ENCODE results near the gene DYNC1I1. TPM values are rescaled to one million over a fixed set of nuclear protein-coding genes. Genes with fewer than 3 reads are reported as not detected.

DYNC1I1 gene
- total and polyA plus RNA-seq, 2 of the 4 experiments (the other 2 are of a cell fraction) = under 0.01 to 0.15 TPM

DNA sequence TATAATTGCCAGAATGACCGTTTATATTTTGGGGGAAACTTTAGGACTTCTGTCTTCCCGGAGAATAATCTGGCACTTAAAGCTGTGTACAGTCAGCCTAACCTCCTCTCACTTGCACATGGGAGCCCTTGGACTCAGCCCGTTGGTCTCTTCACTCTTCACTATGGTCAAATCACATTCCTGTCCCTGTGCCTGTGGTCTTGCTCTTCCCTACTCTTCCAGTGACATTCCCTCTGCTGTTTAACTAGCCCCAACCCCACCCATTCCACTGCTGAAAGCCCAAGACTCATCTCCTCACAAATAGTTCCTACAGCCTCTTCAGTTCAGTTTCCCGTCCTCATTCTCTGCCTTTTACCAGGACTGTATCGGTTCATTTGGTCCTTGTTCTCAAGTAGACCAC, 135.0 kb downstream of the DYNC1I1 start:
- H3K18ac ChIP-seq (ENCODE audit: low read depth, low read length) = no peak overlapping the region
- no peak overlapping the region for H3K56ac ChIP-seq (ENCODE audit: extremely low read depth, insufficient read depth, low read length)
- no peak overlapping the region for H4K91ac ChIP-seq (ENCODE audit: insufficient read depth, low read depth, low read length)
- DNase-seq = no peak
- WGBS, 2 experiments (ENCODE audit: extremely low coverage in 2 of 2, insufficient read length in 1 of 2) = 57% methylated on average over 1 of the region's 5 CpGs; no CpG with 5 or more reads in 1 of the 2 experiments
- H3K4ac ChIP-seq (ENCODE audit: low read depth, low read length) = no peak overlapping the region
- TF ChIP-seq MAZ (IDR thresholded peaks at IDR 0.05; ENCODE audit: borderline replicate concordance, low read depth, low read length) = no peak
- TF ChIP-seq NFE2L2 (IDR thresholded peaks at IDR 0.05; ENCODE audit: low read depth, low read length) = no peak
- TF ChIP-seq CTCF (conservative IDR thresholded peaks at IDR 0.05; ENCODE audit: low read depth, low read length) = no peak
- TF ChIP-seq SMC3 (IDR thresholded peaks at IDR 0.05; ENCODE audit: low read depth, low read length) = no peak
- TF ChIP-seq, protein P1, sequence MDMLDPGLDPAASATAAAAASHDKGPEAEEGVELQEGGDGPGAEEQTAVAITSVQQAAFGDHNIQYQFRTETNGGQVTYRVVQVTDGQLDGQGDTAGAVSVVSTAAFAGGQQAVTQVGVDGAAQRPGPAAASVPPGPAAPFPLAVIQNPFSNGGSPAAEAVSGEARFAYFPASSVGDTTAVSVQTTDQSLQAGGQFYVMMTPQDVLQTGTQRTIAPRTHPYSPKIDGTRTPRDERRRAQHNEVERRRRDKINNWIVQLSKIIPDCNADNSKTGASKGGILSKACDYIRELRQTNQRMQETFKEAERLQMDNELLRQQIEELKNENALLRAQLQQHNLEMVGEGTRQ (IDR thresholded peaks at IDR 0.05; ENCODE audit: low read depth, low read length) = no peak
- no peak for TF ChIP-seq MAFK (IDR thresholded peaks at IDR 0.05; ENCODE audit: low read depth, low read length)
- no peak for TF ChIP-seq FOS (IDR thresholded peaks at IDR 0.05; ENCODE audit: low read depth, low read length)
- no peak for TF ChIP-seq RAD21 (IDR thresholded peaks at IDR 0.05; ENCODE audit: low read length)
- no peak for TF ChIP-seq POLR2A (IDR thresholded peaks at IDR 0.05; ENCODE audit: low read depth, low read length)
- no peak for TF ChIP-seq RFX5 (IDR thresholded peaks at IDR 0.05; ENCODE audit: low read depth, low read length)
- no peak for TF ChIP-seq RCOR1 (IDR thresholded peaks at IDR 0.05; ENCODE audit: insufficient replicate concordance, low read length)
- no peak for TF ChIP-seq CHD1 (IDR thresholded peaks at IDR 0.05; ENCODE audit: low read depth, low read length)
- TF ChIP-seq CEBPB (IDR thresholded peaks at IDR 0.05; ENCODE audit: low read depth, low read length) = no peak
- no peak for TF ChIP-seq BHLHE40 (IDR thresholded peaks at IDR 0.05; ENCODE audit: low read depth, low read length)
- TF ChIP-seq MXI1 (IDR thresholded peaks at IDR 0.05; ENCODE audit: borderline replicate concordance, low read depth, low read length) = no peak
- TF ChIP-seq, protein P2, sequence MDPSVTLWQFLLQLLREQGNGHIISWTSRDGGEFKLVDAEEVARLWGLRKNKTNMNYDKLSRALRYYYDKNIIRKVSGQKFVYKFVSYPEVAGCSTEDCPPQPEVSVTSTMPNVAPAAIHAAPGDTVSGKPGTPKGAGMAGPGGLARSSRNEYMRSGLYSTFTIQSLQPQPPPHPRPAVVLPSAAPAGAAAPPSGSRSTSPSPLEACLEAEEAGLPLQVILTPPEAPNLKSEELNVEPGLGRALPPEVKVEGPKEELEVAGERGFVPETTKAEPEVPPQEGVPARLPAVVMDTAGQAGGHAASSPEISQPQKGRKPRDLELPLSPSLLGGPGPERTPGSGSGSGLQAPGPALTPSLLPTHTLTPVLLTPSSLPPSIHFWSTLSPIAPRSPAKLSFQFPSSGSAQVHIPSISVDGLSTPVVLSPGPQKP (IDR thresholded peaks at IDR 0.05; ENCODE audit: borderline replicate concordance, low read depth, low read length) = no peak
- H3K27ac ChIP-seq (ENCODE audit: insufficient read depth, low read length) = no peak overlapping the region
- H3K23ac ChIP-seq (ENCODE audit: low read depth, low read length) = no peak overlapping the region
- no peak overlapping the region for H2BK15ac ChIP-seq (ENCODE audit: low read depth, low read length)
- no peaks in the 10 kb centered on the region for H3K4me1 ChIP-seq (ENCODE audit: control insufficient read depth, insufficient read depth, low read length)
- ChIA-PET CTCF (interaction anchor here (1.8 kb wide), 1 partner anchor 9 kb away, joined by 9 read pairs; no protein-coding TSS in a partner anchor), POLR2A (ENCODE audit: unreplicated experiment) (no interaction called here)
- intact Hi-C loops (cut with micrococcal nuclease) (no loop called here), dilution Hi-C loops (cut with HindIII; ENCODE audit: low sequenced_read_pairs, unreplicated experiment) (no loop called here), in situ Hi-C loops (cut with MboI; ENCODE audit: low sequenced_read_pairs) (loop anchor here (25.0 kb wide), 1 partner anchor 1930 kb away; no protein-coding TSS in a partner anchor)
- H3K27me3 ChIP-seq (ENCODE audit: control insufficient read depth, insufficient read depth, low read length) = no peaks in the 10 kb centered on the region
- no peaks in the 10 kb centered on the region for H3K9me1 ChIP-seq (ENCODE audit: insufficient read depth, low read length)
- no peak overlapping the region for H3K9ac ChIP-seq (ENCODE audit: low read depth, low read length)
- H4K5ac ChIP-seq (ENCODE audit: low read depth, low read length) = no peak overlapping the region
- no peak overlapping the region for H2BK20ac ChIP-seq (ENCODE audit: low read depth, low read length)
- no peak overlapping the region for H2BK5ac ChIP-seq (ENCODE audit: low read depth, low read length, poor library complexity, severe bottlenecking)
- no peaks in the 10 kb centered on the region for H3K36me3 ChIP-seq (ENCODE audit: control insufficient read depth, insufficient read depth, low read length)
- H2AK5ac ChIP-seq (ENCODE audit: low read depth, low read length) = no peak overlapping the region
- no peak overlapping the region for H3K4me3 ChIP-seq (ENCODE audit: insufficient read depth, low read depth, low read length)
- no peaks in the 10 kb centered on the region for H4K20me1 ChIP-seq (ENCODE audit: insufficient read depth, low read length)
- BruUV-seq (replicated peaks) = no TSS peak
- H3K14ac ChIP-seq (replicated peaks; ENCODE audit: low read depth, low read length) = no peak overlapping the region
- no peak overlapping the region for H3K4me2 ChIP-seq (ENCODE audit: low read depth, low read length)
- H2AK9ac ChIP-seq (replicated peaks; ENCODE audit: low read depth, low read length, poor library complexity) = no peak overlapping the region
- no peak overlapping the region for H2BK120ac ChIP-seq (ENCODE audit: low read depth, low read length)
- H3K79me1 ChIP-seq (ENCODE audit: low read depth in 1 of 2, low read length in 2 of 2) = no peaks in the 10 kb centered on the region
- no peak for ATAC-seq (ENCODE audit: low read depth)
- H3K9me3 ChIP-seq (ENCODE audit: control insufficient read depth, insufficient read depth, low read length) = no peaks in the 10 kb centered on the region
- H4K8ac ChIP-seq (ENCODE audit: low read depth in 2 of 2, low read length in 2 of 2) = no peak overlapping the region
- H2AFZ ChIP-seq (replicated peaks; ENCODE audit: low read length, poor library complexity) = no peak overlapping the region
